SK-N-MC (cell line): ENCODE results near the gene DOK3.

ENCODE experiments used
- EZH2 ChIP-seq: fragments of 200-600 bp; sonication (generic); IDR thresholded peaks from one replicate; pipeline ENCODE4 v1.6.1; 2017; ENCODE audit warnings: antibody characterized with exemption
- FOXP2 ChIP-seq: optimal IDR thresholded peaks from 2 replicates; pipeline ENCODE3; 2011; ENCODE audit warnings: mild to moderate bottlenecking, moderate library complexity; ENCODE audit not compliant: insufficient read depth; ENCODE audit errors: extremely low read length, control extremely low read depth
- POLR2AphosphoS5 ChIP-seq: IDR thresholded peaks from 2 replicates; pipeline ENCODE4 v1.6.1; 2012; ENCODE audit warnings: mild to moderate bottlenecking, low read depth, low read length, borderline replicate concordance

DNA sequence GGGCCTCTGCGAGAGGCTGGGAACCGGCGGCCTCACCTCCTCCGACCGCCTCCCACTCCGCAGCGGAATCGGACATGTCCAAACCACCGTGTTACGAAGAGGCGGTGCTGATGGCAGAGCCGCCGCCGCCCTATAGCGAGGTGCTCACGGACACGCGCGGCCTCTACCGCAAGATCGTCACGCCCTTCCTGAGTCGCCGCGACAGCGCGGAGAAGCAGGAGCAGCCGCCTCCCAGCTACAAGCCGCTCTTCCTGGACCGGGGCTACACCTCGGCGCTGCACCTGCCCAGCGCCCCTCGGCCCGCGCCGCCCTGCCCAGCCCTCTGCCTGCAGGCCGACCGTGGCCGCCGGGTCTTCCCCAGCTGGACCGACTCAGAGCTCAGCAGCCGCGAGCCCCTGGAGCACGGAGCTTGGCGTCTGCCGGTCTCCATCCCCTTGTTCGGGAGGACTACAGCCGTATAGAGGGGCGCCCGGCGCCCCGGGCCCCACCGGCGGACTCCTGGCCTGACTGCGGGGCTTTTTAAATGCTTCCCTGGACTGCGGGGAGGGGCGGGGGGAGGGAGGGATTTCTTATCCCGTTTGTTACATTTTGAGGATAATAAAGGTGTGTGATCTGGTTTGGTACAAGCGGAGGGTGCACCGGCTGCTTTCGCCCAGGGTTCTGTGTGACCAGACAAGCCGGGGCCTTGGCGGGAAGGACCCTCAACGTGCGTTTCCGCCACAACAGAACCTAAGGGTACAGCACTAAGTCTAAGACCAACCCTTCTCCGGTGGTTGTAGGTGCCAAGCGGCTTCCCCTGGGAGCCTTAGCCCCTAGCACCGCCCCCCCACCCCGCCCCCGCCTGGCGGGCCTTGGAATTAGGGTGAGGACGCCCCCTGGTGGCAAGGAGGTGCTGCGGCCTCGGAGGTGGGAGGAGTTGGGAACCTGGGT is 53.7 kb downstream of the DOK3 start:
- TF ChIP-seq EZH2 (no peak), POLR2AphosphoS5 (peak; percentile 64), FOXP2 (peak; percentile 54)
